Measurements from ENCODE around the gene ZCCHC24.

ZCCHC24 gene

DNA sequence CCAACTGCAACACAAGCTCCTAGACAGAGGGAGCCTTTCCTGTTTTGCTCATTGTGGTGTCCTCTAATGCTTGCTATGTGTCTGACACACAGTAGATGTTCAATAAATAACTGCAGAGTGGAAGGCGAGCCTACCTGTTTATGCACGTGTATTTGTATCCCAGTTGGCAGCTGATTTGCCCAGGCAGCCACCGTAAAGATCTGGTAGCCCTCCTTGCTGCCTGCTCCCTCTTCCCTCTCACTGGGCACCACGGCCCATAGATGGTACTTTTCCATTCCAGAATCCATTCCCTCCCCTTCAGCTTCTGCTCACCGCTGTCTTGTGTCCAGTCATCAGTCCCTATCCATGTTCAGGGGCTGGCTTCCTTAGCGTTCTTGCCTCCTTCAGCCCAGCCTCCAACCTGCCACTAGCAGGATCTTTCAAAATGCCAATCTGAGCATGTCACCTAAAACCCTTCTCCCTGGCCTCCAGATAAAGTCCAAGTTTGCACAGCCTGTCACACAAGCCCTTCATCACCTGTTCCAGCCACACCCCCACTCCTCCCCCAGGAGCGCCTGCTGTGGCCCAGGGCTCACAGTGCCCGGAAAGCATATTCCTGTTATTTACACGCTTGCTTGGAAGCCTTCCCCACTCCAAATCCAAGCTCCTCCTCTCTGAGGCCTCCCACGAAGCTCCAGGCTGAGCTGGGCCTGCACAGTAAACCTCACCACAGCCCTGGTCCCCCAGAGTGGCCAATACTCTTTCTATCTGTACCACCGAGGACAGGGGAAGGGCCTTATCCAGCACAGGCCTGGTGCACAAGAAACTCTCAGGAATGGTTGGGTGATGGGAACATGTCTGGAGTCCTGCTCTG lies 21.0 kb downstream of the ZCCHC24 start:
- Mint-ChIP-seq H3K36me3 (ENCODE audit: low read depth) (peaks cover 54% of the 10 kb centered on the region), H3K9me3 (peaks cover 2% of the 10 kb centered on the region), H3K4me1 (peaks cover 51% of the 10 kb centered on the region), H3K4me3 (peak overlapping the region in 2 of 3 experiments; percentile 10 to 12), H3K27me3 (ENCODE audit: low read depth) (no peaks in the 10 kb centered on the region), H3K27ac (peak overlapping the region; percentile 74 to 92 (median 89))
- no peak for TF ChIP-seq CTCF (IDR thresholded peaks at IDR 0.05; ENCODE audit: unreplicated experiment in 3 of 3)

GRCh38 chr10:79422178-79422892 lies 23.1 kb downstream of the ZCCHC24 start:
- no peaks in the 10 kb centered on the region for H3K9me3 Mint-ChIP-seq
- H3K27ac Mint-ChIP-seq = peak overlapping the region; percentile 89 to 93 (median 90)
- H3K4me3 Mint-ChIP-seq = peak overlapping the region; percentile 3 to 15 (median 6)
- TF ChIP-seq CTCF (IDR thresholded peaks at IDR 0.05; ENCODE audit: unreplicated experiment in 3 of 3) = no peak
- no peaks in the 10 kb centered on the region for H3K27me3 Mint-ChIP-seq (ENCODE audit: low read depth)
- peaks cover 50% of the 10 kb centered on the region for H3K36me3 Mint-ChIP-seq (ENCODE audit: low read depth)
- peaks cover 67% of the 10 kb centered on the region for H3K4me1 Mint-ChIP-seq

DNA sequence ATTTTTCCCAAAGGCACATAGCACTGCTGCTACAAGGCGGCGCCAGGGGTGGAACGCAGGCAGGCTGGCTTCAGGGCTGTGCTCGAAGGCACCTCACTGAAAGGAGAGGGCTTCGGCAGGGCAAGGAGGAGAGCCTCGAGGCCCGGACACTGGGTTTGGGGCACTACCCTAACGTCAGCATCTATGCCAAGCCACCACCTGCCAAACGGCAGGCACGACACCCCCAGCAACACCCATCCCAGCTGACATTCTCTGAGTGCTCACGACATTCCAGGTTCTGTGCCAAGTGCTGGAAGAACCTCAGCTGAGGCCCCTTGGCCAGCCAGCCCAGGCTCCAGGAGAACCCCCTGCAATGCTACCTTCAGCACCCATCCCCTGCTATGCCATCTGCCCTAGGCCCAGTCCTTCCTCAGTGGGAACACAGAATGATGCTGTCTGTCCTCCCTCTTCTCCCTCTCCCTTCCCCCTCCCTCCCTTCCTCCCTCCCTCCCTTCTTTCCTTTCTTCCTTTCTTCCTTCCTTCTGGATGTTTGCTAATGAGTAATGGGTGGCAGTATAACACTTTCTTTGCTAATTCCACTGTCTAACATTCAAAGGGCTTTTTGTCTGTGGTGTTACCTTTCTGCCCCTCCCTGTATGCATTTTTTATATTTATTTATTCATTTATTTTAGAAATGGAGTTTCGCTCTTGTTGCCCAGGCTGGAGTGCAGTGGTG lies 24.3 kb downstream of the ZCCHC24 start:
- H3K9me3 Mint-ChIP-seq = no peaks in the 10 kb centered on the region
- no peaks in the 10 kb centered on the region for H3K27me3 Mint-ChIP-seq (ENCODE audit: low read depth)
- no peak overlapping the region for H3K4me3 Mint-ChIP-seq
- peak overlapping the region in 2 of 3 experiments; percentile 44 to 55 for H3K27ac Mint-ChIP-seq
- H3K36me3 Mint-ChIP-seq (ENCODE audit: low read depth) = peaks cover 46% of the 10 kb centered on the region
- peaks cover 71% of the 10 kb centered on the region for H3K4me1 Mint-ChIP-seq
- TF ChIP-seq CTCF (IDR thresholded peaks at IDR 0.05; ENCODE audit: unreplicated experiment in 3 of 3) = no peak

DNA sequence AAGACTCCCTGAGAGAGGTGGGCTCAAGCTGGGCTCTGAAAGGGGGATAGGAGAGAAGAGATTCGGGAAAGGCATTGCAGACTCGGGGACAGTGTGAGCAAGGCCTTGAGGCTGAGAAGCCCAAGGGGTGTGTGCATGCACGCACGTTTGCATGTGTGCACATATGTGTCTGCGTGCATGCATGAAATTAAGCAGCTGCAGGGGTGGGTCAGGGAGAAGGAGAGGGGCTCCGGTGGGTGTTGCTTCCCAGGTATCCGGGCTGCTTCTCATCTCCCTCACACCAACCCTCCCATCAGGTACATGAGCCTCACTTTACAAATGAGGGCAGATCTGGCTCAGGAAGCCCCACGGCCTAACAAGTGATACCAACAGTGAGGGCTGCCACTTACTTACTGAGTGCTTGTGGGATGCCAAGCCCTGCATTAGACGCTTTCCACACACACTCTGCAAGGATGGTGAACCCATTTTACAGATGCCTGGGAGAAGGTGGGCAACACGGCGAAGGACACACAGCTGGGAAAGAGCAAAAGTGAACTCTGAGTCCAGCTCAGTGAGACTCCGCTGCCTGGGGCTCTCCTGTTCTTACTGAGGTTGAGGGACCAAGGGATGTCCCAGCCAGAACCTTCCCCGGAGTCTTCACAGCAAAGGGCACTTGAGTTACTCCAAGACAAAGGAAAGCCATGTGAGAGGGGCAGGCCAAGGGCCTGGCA lies 26.4 kb downstream of the ZCCHC24 start:
- Mint-ChIP-seq H3K36me3 (ENCODE audit: low read depth) (peaks cover 39% of the 10 kb centered on the region), H3K9me3 (no peaks in the 10 kb centered on the region), H3K4me3 (no peak overlapping the region), H3K27ac (peak overlapping the region in 1 of 3 experiments; percentile 47), H3K4me1 (peaks cover 62% of the 10 kb centered on the region), H3K27me3 (ENCODE audit: low read depth) (no peaks in the 10 kb centered on the region)
- no peak for TF ChIP-seq CTCF (IDR thresholded peaks at IDR 0.05; ENCODE audit: unreplicated experiment in 3 of 3)

DNA sequence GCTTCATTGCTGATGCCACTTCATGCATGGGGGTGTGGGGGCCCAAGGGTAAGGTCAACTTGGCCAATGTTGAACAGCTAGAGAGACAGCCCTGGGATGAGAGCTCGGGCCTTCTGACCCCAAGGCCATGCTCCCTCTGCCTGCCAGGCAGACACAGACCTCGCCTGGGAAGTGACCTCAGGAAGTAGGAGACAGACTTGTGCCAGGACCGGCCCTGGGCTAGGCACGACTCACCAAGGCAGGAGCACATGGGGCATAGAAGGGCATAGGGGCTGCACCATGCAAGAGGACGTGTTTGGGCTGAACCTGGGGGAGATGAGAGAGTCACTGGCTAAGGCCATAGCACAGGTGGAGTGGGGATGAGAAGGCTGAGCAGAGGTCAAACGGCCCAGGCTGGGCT lies 27.1 kb downstream of the ZCCHC24 start:
- peaks cover 65% of the 10 kb centered on the region for H3K4me1 Mint-ChIP-seq
- H3K27ac Mint-ChIP-seq = peak overlapping the region in 1 of 3 experiments; percentile 47
- TF ChIP-seq CTCF (IDR thresholded peaks at IDR 0.05; ENCODE audit: unreplicated experiment in 3 of 3) = no peak
- peaks cover 43% of the 10 kb centered on the region for H3K36me3 Mint-ChIP-seq (ENCODE audit: low read depth)
- H3K4me3 Mint-ChIP-seq = no peak overlapping the region
- no peaks in the 10 kb centered on the region for H3K27me3 Mint-ChIP-seq (ENCODE audit: low read depth)
- H3K9me3 Mint-ChIP-seq = no peaks in the 10 kb centered on the region
